ENCODE results near the gene FHIT. TPM values are rescaled to one million over a fixed set of nuclear protein-coding genes. Genes with fewer than 3 reads are reported as not detected.

Gene FHIT
- total and polyA plus RNA-seq, 10 of the 15 experiments (the other 5 are each of a cell fraction or from before 2014, with no cell fraction given) = 4.2 to 14.9 (median 9.4) TPM

- CTCF ChIA-PET = interaction anchor here (1.2 kb wide), 1 partner anchor 10 kb away, joined by 3 read pairs; no protein-coding TSS in a partner anchor
- RAD21 ChIA-PET (ENCODE audit: unreplicated experiment) = no interaction called here
- no TSS peak for BruUV-seq (replicated peaks)
These were observed 1178.0 kb downstream of the FHIT start for GRCh38 chr3:60073228-60073627.

More at GRCh38 chr3:60073228-60073627, 1178.0 kb downstream of the FHIT start:
- ATAC-seq (no peak), DNase-seq (ENCODE audit: low read depth, low spot score) (no peak), FAIRE-seq (no peak)
- Histone ChIP-seq H3K9me3 (replicated peaks; ENCODE audit: control insufficient read depth, insufficient read depth, low read length) (no peaks in the 10 kb centered on the region), H3K4me3 (no peak overlapping the region), H3K4me2 (ENCODE audit: control insufficient read depth, insufficient read depth) (no peak overlapping the region), H3K36me3 (ENCODE audit: control insufficient read depth in 2 of 2, insufficient read depth in 2 of 2, low read length in 1 of 2) (no peaks in the 10 kb centered on the region), H3K4me1 (ENCODE audit: control insufficient read depth, insufficient read depth, low read length) (no peaks in the 10 kb centered on the region), H2AFZ (ENCODE audit: control insufficient read depth, low read depth, low read length) (no peak overlapping the region), H3K9ac (ENCODE audit: control insufficient read depth, insufficient read depth, low read length) (no peak overlapping the region), H4K20me1 (ENCODE audit: control insufficient read depth, insufficient read depth) (no peaks in the 10 kb centered on the region), H3K79me2 (ENCODE audit: control insufficient read depth, insufficient read depth, low read length) (no peaks in the 10 kb centered on the region), H3K27me3 (replicated peaks in 1 of 2; ENCODE audit: control insufficient read depth in 2 of 2, insufficient read depth in 2 of 2, low read length in 1 of 2) (no peaks in the 10 kb centered on the region), H3K27ac (ENCODE audit: control insufficient read depth, insufficient read depth) (no peak overlapping the region)
- ChIA-PET POLR2A (no interaction called here), SMC1A (ENCODE audit: uncharacterized antibody, unreplicated experiment) (interaction anchor here (0.6 kb wide), 1 partner anchor 13 kb away, joined by 3 read pairs; no protein-coding TSS in a partner anchor)
- TF ChIP-seq NR2F1 (conservative IDR thresholded peaks at IDR 0.05) (no peak), CHD2 (IDR thresholded peaks at IDR 0.05; ENCODE audit: borderline replicate concordance, low read depth, low read length) (no peak), REST (IDR thresholded peaks at IDR 0.05; ENCODE audit: low read depth, low read length) (no peak), POLR2AphosphoS5 (IDR thresholded peaks at IDR 0.05; ENCODE audit: low read length) (no peak), TAF1 (IDR thresholded peaks at IDR 0.05; ENCODE audit: borderline replicate concordance, low read depth, low read length) (no peak), ZBED1 (IDR thresholded peaks at IDR 0.05; ENCODE audit: borderline replicate concordance) (no peak), SREBF2 (IDR thresholded peaks at IDR 0.05; ENCODE audit: low read length) (no peak), PRDM15 (CRISPR knock-in tag; IDR thresholded peaks at IDR 0.05) (no peak)
- TF ChIP-seq, protein P1, sequence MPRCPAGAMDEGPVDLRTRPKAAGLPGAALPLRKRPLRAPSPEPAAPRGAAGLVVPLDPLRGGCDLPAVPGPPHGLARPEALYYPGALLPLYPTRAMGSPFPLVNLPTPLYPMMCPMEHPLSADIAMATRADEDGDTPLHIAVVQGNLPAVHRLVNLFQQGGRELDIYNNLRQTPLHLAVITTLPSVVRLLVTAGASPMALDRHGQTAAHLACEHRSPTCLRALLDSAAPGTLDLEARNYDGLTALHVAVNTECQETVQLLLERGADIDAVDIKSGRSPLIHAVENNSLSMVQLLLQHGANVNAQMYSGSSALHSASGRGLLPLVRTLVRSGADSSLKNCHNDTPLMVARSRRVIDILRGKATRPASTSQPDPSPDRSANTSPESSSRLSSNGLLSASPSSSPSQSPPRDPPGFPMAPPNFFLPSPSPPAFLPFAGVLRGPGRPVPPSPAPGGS (IDR thresholded peaks at IDR 0.05; ENCODE audit: borderline replicate concordance, insufficient read depth, low read depth, low read length, poor library complexity, severe bottlenecking) = no peak
- TF ChIP-seq, protein P2, sequence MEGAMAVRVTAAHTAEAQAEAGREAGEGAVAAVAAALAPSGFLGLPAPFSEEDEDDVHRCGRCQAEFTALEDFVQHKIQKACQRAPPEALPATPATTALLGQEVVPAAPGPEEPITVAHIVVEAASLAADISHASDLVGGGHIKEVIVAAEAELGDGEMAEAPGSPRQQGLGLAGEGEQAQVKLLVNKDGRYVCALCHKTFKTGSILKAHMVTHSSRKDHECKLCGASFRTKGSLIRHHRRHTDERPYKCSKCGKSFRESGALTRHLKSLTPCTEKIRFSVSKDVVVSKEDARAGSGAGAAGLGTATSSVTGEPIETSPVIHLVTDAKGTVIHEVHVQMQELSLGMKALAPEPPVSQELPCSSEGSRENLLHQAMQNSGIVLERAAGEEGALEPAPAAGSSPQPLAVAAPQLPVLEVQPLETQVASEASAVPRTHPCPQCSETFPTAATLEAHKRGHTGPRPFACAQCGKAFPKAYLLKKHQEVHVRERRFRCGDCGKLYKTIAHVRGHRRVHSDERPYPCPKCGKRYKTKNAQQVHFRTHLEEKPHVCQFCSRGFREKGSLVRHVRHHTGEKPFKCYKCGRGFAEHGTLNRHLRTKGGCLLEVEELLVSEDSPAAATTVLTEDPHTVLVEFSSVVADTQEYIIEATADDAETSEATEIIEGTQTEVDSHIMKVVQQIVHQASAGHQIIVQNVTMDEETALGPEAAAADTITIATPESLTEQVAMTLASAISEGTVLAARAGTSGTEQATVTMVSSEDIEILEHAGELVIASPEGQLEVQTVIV (IDR thresholded peaks at IDR 0.05; ENCODE audit: borderline replicate concordance, partially characterized antibody) = no peak
- WGBS (ENCODE audit: insufficient coverage, insufficient replicate concordance, low lambda C conversion rate, missing lambda C conversion rate) = 32% methylated on average over 4 of the region's 4 CpGs
- in situ Hi-C loops (cut with MboI) = no loop called here
- intact Hi-C loops (cut with micrococcal nuclease; ENCODE audit: unreplicated experiment) = no loop called here
